Measurements from ENCODE around the gene SEC23A. TPM values are rescaled to one million over a fixed set of nuclear protein-coding genes. Genes with fewer than 3 reads are reported as not detected.
"Not testable (repeated sequence)": the region's sequence is repeated elsewhere in the genome, so short reads cannot be mapped to it uniquely, and the experiment has no call there.

Gene SEC23A
- total and polyA plus RNA-seq, 9 donors = 56.0 to 156 (median 82.3) TPM

DNA sequence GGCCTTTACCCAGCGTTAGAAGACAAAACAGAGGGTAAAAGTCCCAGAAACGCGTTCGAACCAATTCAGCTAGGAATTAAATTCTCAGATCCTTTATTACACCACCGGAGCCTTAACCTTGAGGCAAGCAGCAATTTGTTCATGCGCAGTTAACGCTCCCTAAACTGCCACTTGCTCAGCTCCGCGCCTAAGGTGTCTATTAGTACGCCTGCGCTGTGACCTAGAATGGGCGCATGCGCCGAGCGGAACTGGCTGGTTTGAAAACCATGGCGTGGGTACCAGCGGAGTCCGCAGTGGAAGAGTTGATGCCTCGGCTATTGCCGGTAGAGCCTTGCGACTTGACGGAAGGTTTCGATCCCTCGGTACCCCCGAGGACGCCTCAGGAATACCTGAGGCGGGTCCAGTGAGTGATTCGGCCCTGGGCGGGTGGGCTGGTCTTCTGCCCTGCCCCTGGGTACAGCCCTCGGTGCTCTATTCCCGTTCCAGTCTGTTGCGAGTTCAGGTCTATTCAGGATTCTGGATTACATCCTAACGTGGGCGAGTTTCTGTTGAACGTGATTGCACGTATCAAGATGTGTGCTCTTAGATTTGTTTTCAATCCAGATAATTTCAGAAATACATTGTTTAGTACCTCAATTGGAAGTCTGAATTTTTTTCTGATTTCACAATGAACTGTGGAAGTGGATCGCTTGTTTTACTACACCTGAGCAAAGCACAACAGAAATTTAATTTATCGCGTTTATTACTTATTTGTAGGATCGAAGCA, 11.2 kb upstream of the SEC23A start, which contains the start of gene GEMIN2:
Gene GEMIN2 (plus strand): TSS at position 251 of the 766 bp plus-strand sequence. CDS start 16 bp downstream, at position 267.
- Histone ChIP-seq H3K27ac (ENCODE audit: low read length) (peak within 1 kb of the TSS; percentile 80), H3K4me1 (ENCODE audit: control insufficient read depth, insufficient read depth, low read length) (peaks cover 3% of the 10 kb centered on the region), H3K27me3 (ENCODE audit: control insufficient read depth, insufficient read depth, low read length) (no peaks in the 10 kb centered on the region), H3K4me3 (ENCODE audit: low read length) (peak within 1 kb of the TSS; percentile 87), H3K36me3 (ENCODE audit: control insufficient read depth, insufficient read depth, low read length) (peaks cover 5% of the 10 kb centered on the region), H3K9me3 (replicated peaks; ENCODE audit: control insufficient read depth, low read depth, low read length) (no peaks in the 10 kb centered on the region)
- DNase-seq = peak; percentile 97
- WGBS (ENCODE audit: insufficient coverage) = under 1% methylated on average over 30 of the region's 40 CpGs

DNA sequence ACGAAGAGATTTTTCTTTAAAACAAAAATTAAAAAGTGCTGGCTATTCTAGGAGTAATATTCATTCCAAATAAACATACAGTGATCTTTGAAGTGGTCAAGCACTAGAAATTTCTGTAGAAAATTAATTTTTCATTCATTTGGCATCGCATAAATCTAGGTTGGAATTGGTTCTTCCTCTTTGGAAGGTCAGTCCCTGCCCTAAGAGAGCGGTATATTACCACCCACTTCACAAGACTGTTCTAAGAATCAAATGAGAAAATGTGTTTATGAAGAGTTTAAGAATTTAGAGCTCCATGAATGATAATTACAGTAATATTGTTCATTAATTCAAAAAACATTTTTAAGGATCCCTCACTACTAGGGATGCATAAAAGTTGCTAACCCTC, 10.6 kb upstream of the SEC23A start:
- H3K4me1 ChIP-seq (ENCODE audit: control insufficient read depth, insufficient read depth, low read length) = peaks cover 3% of the 10 kb centered on the region
- WGBS (ENCODE audit: insufficient coverage) = no CpG with 5 or more reads among the region's 3 CpGs
- peak overlapping the region; percentile 80 for H3K27ac ChIP-seq (ENCODE audit: low read length)
- peaks cover under 1% of the 10 kb centered on the region for H3K36me3 ChIP-seq (ENCODE audit: control insufficient read depth, insufficient read depth, low read length)
- no peak for DNase-seq
- H3K9me3 ChIP-seq (replicated peaks; ENCODE audit: control insufficient read depth, low read depth, low read length) = no peaks in the 10 kb centered on the region
- no peaks in the 10 kb centered on the region for H3K27me3 ChIP-seq (ENCODE audit: control insufficient read depth, insufficient read depth, low read length)
- H3K4me3 ChIP-seq (ENCODE audit: low read length) = peak overlapping the region; percentile 87

GRCh38 chr14:39109893-39110715, 7.1 kb upstream of the SEC23A start:
- H3K36me3 ChIP-seq (ENCODE audit: control insufficient read depth, insufficient read depth, low read length) = no peaks in the 10 kb centered on the region
- WGBS (ENCODE audit: insufficient coverage) = 91% methylated on average over 6 of the region's 12 CpGs
- no peak overlapping the region for H3K27ac ChIP-seq (ENCODE audit: low read length)
- no peaks in the 10 kb centered on the region for H3K27me3 ChIP-seq (ENCODE audit: control insufficient read depth, insufficient read depth, low read length)
- DNase-seq = no peak
- H3K9me3 ChIP-seq (replicated peaks; ENCODE audit: control insufficient read depth, low read depth, low read length) = no peaks in the 10 kb centered on the region
- no peak overlapping the region for H3K4me3 ChIP-seq (ENCODE audit: low read length)
- peaks cover 2% of the 10 kb centered on the region for H3K4me1 ChIP-seq (ENCODE audit: control insufficient read depth, insufficient read depth, low read length)

GRCh38 chr14:39108791-39109190, 5.8 kb upstream of the SEC23A start:
- Histone ChIP-seq H3K4me1 (ENCODE audit: control insufficient read depth, insufficient read depth, low read length) (peaks cover 3% of the 10 kb centered on the region), H3K4me3 (ENCODE audit: low read length) (no peak overlapping the region), H3K9me3 (replicated peaks; ENCODE audit: control insufficient read depth, low read depth, low read length) (no peaks in the 10 kb centered on the region), H3K36me3 (ENCODE audit: control insufficient read depth, insufficient read depth, low read length) (no peaks in the 10 kb centered on the region), H3K27ac (ENCODE audit: low read length) (no peak overlapping the region), H3K27me3 (ENCODE audit: control insufficient read depth, insufficient read depth, low read length) (no peaks in the 10 kb centered on the region)
- no CpG with 5 or more reads among the region's 3 CpGs for WGBS (ENCODE audit: insufficient coverage)
- no peak for DNase-seq

GRCh38 chr14:39107591-39107996, 4.6 kb upstream of the SEC23A start:
- Histone ChIP-seq H3K9me3 (replicated peaks; ENCODE audit: control insufficient read depth, low read depth, low read length) (no peaks in the 10 kb centered on the region), H3K36me3 (ENCODE audit: control insufficient read depth, insufficient read depth, low read length) (no peaks in the 10 kb centered on the region), H3K4me1 (ENCODE audit: control insufficient read depth, insufficient read depth, low read length) (peaks cover 5% of the 10 kb centered on the region), H3K27ac (ENCODE audit: low read length) (no peak overlapping the region), H3K27me3 (ENCODE audit: control insufficient read depth, insufficient read depth, low read length) (no peaks in the 10 kb centered on the region), H3K4me3 (ENCODE audit: low read length) (no peak overlapping the region)
- DNase-seq = peak; percentile 45
- WGBS (ENCODE audit: insufficient coverage) = no CpG with 5 or more reads among the region's 2 CpGs

GRCh38 chr14:39104078-39104801, 1.2 kb upstream of the SEC23A start:
- H3K4me1 ChIP-seq (ENCODE audit: control insufficient read depth, insufficient read depth, low read length); H3K9me3 ChIP-seq (replicated peaks; ENCODE audit: control insufficient read depth, low read depth, low read length); H3K27me3 ChIP-seq (ENCODE audit: control insufficient read depth, insufficient read depth, low read length); DNase-seq; H3K36me3 ChIP-seq (ENCODE audit: control insufficient read depth, insufficient read depth, low read length): not testable (repeated sequence)
- Histone ChIP-seq H3K27ac (ENCODE audit: low read length) (peak overlapping the region; percentile 98), H3K4me3 (ENCODE audit: low read length) (peak overlapping the region; percentile 81)
- 79% methylated on average over 5 of the region's 17 CpGs for WGBS (ENCODE audit: insufficient coverage)

DNA sequence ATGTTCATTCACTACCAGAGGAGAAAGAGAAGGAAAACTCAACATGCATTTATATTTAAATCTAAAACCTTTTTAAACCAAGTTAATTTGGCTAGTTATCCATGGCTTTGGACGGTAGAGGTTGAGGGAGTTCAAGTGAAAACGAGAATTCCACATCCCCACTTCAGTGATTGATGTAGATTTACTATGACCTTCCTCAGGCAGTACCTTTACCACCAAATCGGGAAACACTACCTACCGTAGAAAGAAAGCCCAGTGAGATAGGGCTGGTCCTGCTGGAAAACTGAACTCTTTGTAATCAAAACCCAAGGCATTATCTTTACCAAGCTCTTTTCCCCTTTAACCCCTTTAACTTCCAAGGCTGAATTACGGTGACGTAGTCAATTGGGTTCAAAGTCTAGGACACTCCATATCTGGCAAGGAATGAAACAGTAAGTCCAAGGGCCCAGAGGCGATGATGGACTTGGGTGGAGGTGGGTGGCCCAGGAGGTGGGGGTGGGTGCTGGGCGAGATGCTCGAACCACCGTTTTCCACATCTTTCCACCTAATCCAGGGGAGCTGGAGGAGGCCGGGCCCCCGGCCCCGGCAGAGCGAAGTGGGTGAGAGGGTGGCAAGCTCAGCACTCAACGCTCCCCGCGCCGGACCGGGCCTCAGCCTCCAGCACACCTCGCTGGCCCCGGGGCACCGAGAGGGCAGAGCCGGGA, 618 bp downstream of the SEC23A start:
- Histone ChIP-seq H3K9me3 (replicated peaks; ENCODE audit: control insufficient read depth, low read depth, low read length) (no peaks in the 10 kb centered on the region), H3K27me3 (ENCODE audit: control insufficient read depth, insufficient read depth, low read length) (no peaks in the 10 kb centered on the region), H3K27ac (ENCODE audit: low read length) (peak overlapping the region; percentile 98), H3K4me1 (ENCODE audit: control insufficient read depth, insufficient read depth, low read length) (peaks cover 5% of the 10 kb centered on the region), H3K4me3 (ENCODE audit: low read length) (peak overlapping the region; percentile 81), H3K36me3 (ENCODE audit: control insufficient read depth, insufficient read depth, low read length) (no peaks in the 10 kb centered on the region)
- WGBS (ENCODE audit: insufficient coverage) = 3% methylated on average over 8 of the region's 23 CpGs
- peak; percentile 79 for DNase-seq

GRCh38 chr14:39099748-39100147, 3.3 kb downstream of the SEC23A start:
- Histone ChIP-seq H3K9me3 (replicated peaks; ENCODE audit: control insufficient read depth, low read depth, low read length) (no peaks in the 10 kb centered on the region), H3K36me3 (ENCODE audit: control insufficient read depth, insufficient read depth, low read length) (peaks cover 3% of the 10 kb centered on the region), H3K27ac (ENCODE audit: low read length) (no peak overlapping the region), H3K4me3 (ENCODE audit: low read length) (no peak overlapping the region), H3K27me3 (ENCODE audit: control insufficient read depth, insufficient read depth, low read length) (no peaks in the 10 kb centered on the region), H3K4me1 (ENCODE audit: control insufficient read depth, insufficient read depth, low read length) (peaks cover 5% of the 10 kb centered on the region)
- DNase-seq = no peak

GRCh38 chr14:39099215-39099614, 3.8 kb downstream of the SEC23A start:
- H3K36me3 ChIP-seq (ENCODE audit: control insufficient read depth, insufficient read depth, low read length); DNase-seq; H3K4me3 ChIP-seq (ENCODE audit: low read length); H3K4me1 ChIP-seq (ENCODE audit: control insufficient read depth, insufficient read depth, low read length); H3K27me3 ChIP-seq (ENCODE audit: control insufficient read depth, insufficient read depth, low read length); H3K27ac ChIP-seq (ENCODE audit: low read length); H3K9me3 ChIP-seq (replicated peaks; ENCODE audit: control insufficient read depth, low read depth, low read length): not testable (repeated sequence)
- 93% methylated on average over 3 of the region's 10 CpGs for WGBS (ENCODE audit: insufficient coverage)

Measured in muscle of leg (tissue), 11 donors.